Uterus (tissue), 4 donors: ENCODE measurements around the gene PITPNM3. TPM values are rescaled to one million over a fixed set of nuclear protein-coding genes. Genes with fewer than 3 reads are reported as not detected.
A peak's percentile ranks its signal among the peaks of the same experiment; 100 is the strongest.

Experiments used
- DNase-seq, 2 donors: peaks; one replicate each; pipeline ENCODE4 v3.0.0-alpha.2; 2019 to 2020
- H3K27ac ChIP-seq, 2 donors: fragments of 200-600 bp; sonication (generic); 1 replicate in 1 of 2; 2 replicates in 1 of 2; pipeline ENCODE4 v1.5.1; 2016 to 2018
- H3K27me3 ChIP-seq, 2 donors: fragments of 200-600 bp; sonication (generic); one replicate each; pipeline ENCODE4 v1.5.1; 2018 to 2019; ENCODE audit warnings: control low read depth in 1 of 2
- H3K36me3 ChIP-seq, 2 donors: fragments of 200-600 bp; sonication (generic); one replicate each; pipeline ENCODE4 v1.5.1; 2019; ENCODE audit warnings: control low read depth in 1 of 2
- H3K4me1 ChIP-seq, 2 donors: fragments of 200-600 bp; sonication (generic); one replicate each; pipeline ENCODE4 v1.5.1; 2018 to 2019; ENCODE audit warnings: control low read depth in 1 of 2
- H3K4me3 ChIP-seq, 2 donors: fragments of 200-600 bp; sonication (generic); 1 replicate in 1 of 2; 2 replicates in 1 of 2; pipeline ENCODE4 v1.5.1; 2018 to 2019; ENCODE audit warnings: mild to moderate bottlenecking in 1 of 2
- H3K9me3 ChIP-seq, 2 donors: fragments of 200-600 bp; sonication (generic); one replicate each; pipeline ENCODE4 v1.5.1; 2019; ENCODE audit warnings: control low read depth in 1 of 2
- POLR2A ChIP-seq, 2 donors: fragments of 450-650 bp; IDR thresholded peaks; one replicate each; pipeline ENCODE4 v1.6.1; 2016; ENCODE audit warnings: antibody characterized with exemption in 2 of 2, mild to moderate bottlenecking in 1 of 2, moderate library complexity in 1 of 2
- intact Hi-C: fragments of 100-400 bp; cut with DNase I; formaldehyde crosslinking; loops from one replicate; pipeline ENCODE4 v1.15.1; 2023; ENCODE audit warnings: low total_unique reads
- total RNA-seq, 4 donors: library from RNA; depleted of rRNA in 3 of 4; stranded (reverse); fragments of >200 nt in 3 of 4; gene quantifications; one replicate each; pipeline versions ENCODE4 v1.1.0 to v1.2.4, GENCODE V29; 2014 to 2023
- TF ChIP-seq, protein P1 (sequence below), 4 experiments: fragments of 200-600 bp in 2 of 4; fragments of 450-650 bp in 2 of 4; sonication (generic) in 2 of 4; IDR thresholded peaks; one replicate each; pipeline ENCODE4 v1.5.1; 2016 to 2019; ENCODE audit warnings: antibody characterized with exemption in 4 of 4, mild to moderate bottlenecking in 2 of 4, moderate library complexity in 1 of 4
- donor health status: DM: yes; HTN: yes; CAD: no.

Gene PITPNM3
- total RNA-seq, 4 donors from 2014 or later = 0.59 to 9.3 (median 6.1) TPM

- Histone ChIP-seq H3K4me3 (no peak overlapping the region), H3K27ac (no peak overlapping the region), H3K36me3 (no peaks in the 10 kb centered on the region), H3K9me3 (no peaks in the 10 kb centered on the region), H3K27me3 (no peaks in the 10 kb centered on the region), H3K4me1 (no peaks in the 10 kb centered on the region)
- intact Hi-C loops = no loop called here
- TF ChIP-seq POLR2A (IDR thresholded peaks at IDR 0.05) = no peak
- TF ChIP-seq, protein P1, sequence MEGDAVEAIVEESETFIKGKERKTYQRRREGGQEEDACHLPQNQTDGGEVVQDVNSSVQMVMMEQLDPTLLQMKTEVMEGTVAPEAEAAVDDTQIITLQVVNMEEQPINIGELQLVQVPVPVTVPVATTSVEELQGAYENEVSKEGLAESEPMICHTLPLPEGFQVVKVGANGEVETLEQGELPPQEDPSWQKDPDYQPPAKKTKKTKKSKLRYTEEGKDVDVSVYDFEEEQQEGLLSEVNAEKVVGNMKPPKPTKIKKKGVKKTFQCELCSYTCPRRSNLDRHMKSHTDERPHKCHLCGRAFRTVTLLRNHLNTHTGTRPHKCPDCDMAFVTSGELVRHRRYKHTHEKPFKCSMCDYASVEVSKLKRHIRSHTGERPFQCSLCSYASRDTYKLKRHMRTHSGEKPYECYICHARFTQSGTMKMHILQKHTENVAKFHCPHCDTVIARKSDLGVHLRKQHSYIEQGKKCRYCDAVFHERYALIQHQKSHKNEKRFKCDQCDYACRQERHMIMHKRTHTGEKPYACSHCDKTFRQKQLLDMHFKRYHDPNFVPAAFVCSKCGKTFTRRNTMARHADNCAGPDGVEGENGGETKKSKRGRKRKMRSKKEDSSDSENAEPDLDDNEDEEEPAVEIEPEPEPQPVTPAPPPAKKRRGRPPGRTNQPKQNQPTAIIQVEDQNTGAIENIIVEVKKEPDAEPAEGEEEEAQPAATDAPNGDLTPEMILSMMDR (IDR thresholded peaks at IDR 0.05) = no peak
- no peak for DNase-seq
Measured at GRCh38 chr17:6489016-6489550, 67.3 kb downstream of the PITPNM3 start.

- Histone ChIP-seq H3K36me3 (no peaks in the 10 kb centered on the region), H3K9me3 (no peaks in the 10 kb centered on the region), H3K4me3 (no peak overlapping the region), H3K27me3 (no peaks in the 10 kb centered on the region), H3K4me1 (no peaks in the 10 kb centered on the region), H3K27ac (no peak overlapping the region)
- intact Hi-C loops = no loop called here
- TF ChIP-seq POLR2A (IDR thresholded peaks at IDR 0.05) = no peak
- TF ChIP-seq, protein P1 (IDR thresholded peaks at IDR 0.05) = no peak
- DNase-seq = no peak
Measured at GRCh38 chr17:6488008-6488539, 68.3 kb downstream of the PITPNM3 start.

- TF ChIP-seq, protein P1 (IDR thresholded peaks at IDR 0.05) = no peak
- no peak for TF ChIP-seq POLR2A (IDR thresholded peaks at IDR 0.05)
- Histone ChIP-seq H3K4me3 (no peak overlapping the region), H3K36me3 (no peaks in the 10 kb centered on the region), H3K27ac (no peak overlapping the region), H3K4me1 (no peaks in the 10 kb centered on the region), H3K9me3 (no peaks in the 10 kb centered on the region), H3K27me3 (no peaks in the 10 kb centered on the region)
- intact Hi-C loops = no loop called here
- DNase-seq = peak in 1 of 2 donors; percentile 36
Measured at GRCh38 chr17:6487251-6488007, 68.9 kb downstream of the PITPNM3 start.

GRCh38 chr17:6485646-6486412 is 70.5 kb downstream of the PITPNM3 start:
- no peaks in the 10 kb centered on the region for H3K4me1 ChIP-seq
- DNase-seq = no peak
- intact Hi-C loops = no loop called here
- H3K27me3 ChIP-seq = no peaks in the 10 kb centered on the region
- no peak for TF ChIP-seq POLR2A (IDR thresholded peaks at IDR 0.05)
- TF ChIP-seq, protein P1 (IDR thresholded peaks at IDR 0.05) = no peak
- no peak overlapping the region for H3K4me3 ChIP-seq
- no peaks in the 10 kb centered on the region for H3K9me3 ChIP-seq
- no peaks in the 10 kb centered on the region for H3K36me3 ChIP-seq
- no peak overlapping the region for H3K27ac ChIP-seq
